Dedifferentiated amniotic fluid mesenchymal stem cell (primary cell): ENCODE measurements around the gene NKAIN2.
"Not testable (repeated sequence)": the region's sequence is repeated elsewhere in the genome, so short reads cannot be mapped to it uniquely, and the experiment has no call there.

Source experiments
- DNase-seq: peaks from one replicate; pipeline ENCODE4 v3.0.0-alpha.2; 2016; ENCODE audit errors: extremely low spot score

NKAIN2 gene

DNA sequence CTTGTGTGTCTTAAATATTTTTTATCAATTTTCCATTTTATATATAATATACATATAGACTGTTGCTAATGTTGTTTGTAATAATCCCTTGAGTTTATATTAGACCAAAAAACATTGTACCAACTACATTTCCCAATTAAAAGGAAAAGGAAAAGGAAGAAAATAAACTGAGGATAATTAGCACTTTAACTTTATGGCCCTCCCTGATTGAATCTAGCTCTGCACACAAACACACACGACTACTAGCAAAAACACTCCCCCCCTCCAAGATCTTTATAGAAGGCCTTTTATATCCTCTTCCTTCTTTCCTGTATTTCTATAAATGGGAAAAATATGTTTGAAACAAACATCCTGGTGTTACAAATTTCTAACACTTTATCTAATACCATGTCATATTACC lies 276.8 kb downstream of the NKAIN2 start:
- no peak for DNase-seq

GRCh38 chr6:124090491-124090890 lies 286.8 kb downstream of the NKAIN2 start:
- no peak for DNase-seq

DNA sequence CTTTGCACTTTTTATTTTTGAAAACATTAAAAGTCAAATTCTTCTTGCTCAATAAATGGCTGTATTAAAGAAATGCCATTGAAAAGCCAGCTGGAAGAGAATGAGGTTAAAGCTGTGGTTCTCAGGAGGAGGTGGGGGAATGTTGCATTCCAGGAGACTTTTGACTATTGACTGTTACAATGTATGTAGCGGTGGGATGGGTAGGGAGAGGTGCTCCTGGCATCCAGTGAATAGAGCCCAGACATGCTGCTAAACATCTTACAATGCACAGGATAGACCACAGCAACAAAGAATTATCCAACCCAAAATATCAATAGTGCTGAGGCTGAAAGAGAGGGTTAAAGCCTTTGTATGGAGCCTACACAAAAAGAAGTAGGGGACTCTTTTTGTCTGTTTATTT lies 295.9 kb downstream of the NKAIN2 start:
- no peak for DNase-seq

DNA sequence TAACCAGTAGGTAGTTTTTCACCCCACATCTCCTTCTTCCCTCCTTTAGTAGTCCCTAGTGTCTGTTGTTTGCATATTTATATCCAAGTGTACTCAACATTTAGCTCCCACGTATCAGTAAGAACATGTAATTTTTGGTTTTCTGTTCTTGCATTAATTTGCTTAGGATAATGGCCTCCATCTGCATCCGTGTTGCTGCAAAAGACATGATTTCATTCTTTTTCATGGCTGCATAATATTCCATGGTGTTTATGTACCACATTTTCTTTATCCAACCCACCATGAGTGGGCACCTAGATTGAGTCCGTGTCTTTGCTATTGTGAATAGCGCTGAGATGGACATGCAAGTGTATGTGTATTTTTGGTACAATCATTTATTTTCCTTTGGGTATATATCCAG lies 306.8 kb downstream of the NKAIN2 start:
- DNase-seq, result no peak

GRCh38 chr6:124119596-124119995 lies 315.9 kb downstream of the NKAIN2 start:
- DNase-seq, result no peak

- no peak for DNase-seq
These were observed 320.0 kb downstream of the NKAIN2 start for GRCh38 chr6:124123617-124124209.

GRCh38 chr6:124131259-124131658 lies 327.6 kb downstream of the NKAIN2 start:
- DNase-seq, result no peak

GRCh38 chr6:124131779-124132178 lies 328.1 kb downstream of the NKAIN2 start:
- no peak for DNase-seq

- no peak for DNase-seq
These were observed 328.6 kb downstream of the NKAIN2 start for GRCh38 chr6:124132256-124132655.

GRCh38 chr6:124142852-124143251 lies 339.2 kb downstream of the NKAIN2 start:
- no peak for DNase-seq

- DNase-seq, result no peak
These were observed 339.8 kb downstream of the NKAIN2 start for GRCh38 chr6:124143435-124143834.

DNA sequence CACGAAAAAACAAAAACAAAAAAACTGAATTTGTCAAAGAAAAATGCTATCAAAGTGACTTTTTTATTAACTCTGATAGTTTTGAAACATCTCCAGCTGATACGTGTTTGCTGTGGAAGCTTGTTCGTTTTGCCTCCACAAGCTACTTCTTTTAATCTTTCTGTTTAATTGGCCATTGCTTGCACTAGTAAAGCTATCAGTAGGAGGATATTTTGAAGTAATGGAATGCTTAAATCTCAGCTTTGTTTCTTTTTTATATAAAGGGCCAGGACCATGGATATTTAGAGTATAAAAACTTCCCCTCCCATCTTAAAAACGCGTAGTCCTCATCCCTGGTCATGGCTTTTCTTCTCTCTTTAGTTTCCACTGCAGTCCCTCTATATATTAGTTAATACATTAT lies 344.0 kb downstream of the NKAIN2 start:
- DNase-seq, result no peak

DNA sequence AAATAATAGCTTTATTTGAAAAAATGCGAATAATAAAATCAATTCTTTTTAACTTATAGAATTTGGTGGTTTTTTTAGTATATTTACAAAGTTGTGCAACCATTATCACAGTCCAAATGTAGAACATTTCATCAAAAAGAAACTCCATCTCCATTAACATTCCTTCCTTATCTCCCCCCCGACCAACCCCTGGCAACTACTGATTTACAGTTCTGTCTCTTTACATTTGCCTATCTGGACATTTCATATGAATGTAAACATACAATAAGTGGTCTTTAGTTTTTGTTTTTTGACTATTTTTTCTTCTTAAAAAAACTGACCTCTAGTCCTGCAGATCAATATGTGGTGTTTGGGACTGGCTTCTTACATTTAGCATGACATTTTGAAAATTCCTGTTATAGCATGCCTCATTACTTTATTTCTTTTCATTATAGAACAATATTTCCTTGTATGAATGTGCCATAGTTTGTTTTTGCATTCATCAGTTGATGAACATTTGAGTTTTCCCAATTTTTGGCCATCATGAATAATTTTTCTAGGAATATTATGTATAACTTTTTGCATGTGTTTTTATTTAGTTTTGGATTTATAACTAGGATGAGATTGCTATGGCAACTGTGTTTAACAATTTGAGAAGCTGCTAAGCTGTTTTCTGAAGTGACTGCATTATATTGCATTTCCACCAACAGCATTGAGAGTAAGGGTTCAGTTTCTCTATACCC lies 344.7 kb downstream of the NKAIN2 start:
- DNase-seq, result no peak

DNA sequence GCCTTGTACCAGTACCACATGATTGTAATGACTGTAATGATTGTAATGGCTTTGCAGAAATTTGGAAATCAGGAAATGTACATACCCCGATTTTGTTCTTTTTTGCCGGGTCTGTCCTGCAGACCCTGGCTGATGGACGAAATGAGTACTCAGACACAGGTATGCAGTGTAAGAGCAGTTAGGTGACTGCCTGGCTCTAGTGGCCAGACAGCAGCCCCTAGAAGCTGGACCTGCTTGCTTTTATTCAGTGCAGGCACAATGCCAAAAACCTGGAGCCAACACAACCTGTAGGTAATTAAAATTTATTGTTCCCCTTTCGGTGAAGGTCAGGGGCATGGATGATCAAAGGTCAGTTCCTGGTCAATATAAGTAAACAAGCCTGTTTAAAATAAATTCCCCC lies 346.0 kb downstream of the NKAIN2 start:
- no peak for DNase-seq

- no peak for DNase-seq
These were observed 354.4 kb downstream of the NKAIN2 start for GRCh38 chr6:124158024-124158423.

GRCh38 chr6:124163676-124164075 lies 360.0 kb downstream of the NKAIN2 start:
- no peak for DNase-seq

DNA sequence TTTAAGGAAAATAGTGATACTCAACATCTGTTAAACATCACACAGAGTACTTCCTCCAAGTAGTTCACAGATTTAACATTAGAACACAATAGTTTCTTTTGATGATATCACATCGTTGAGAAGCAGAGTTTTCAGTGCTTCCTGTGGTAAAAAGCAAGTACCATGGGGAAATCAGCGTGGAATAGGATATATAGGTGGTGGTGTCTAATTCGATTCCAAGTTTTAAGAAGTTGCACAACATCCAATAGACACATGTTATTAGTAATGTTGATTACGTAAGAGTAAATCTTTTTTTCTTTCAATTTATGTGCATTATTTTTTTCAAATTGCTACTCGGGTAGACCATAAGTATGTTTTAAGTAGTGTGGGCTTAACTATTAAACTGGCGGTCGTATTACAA lies 360.7 kb downstream of the NKAIN2 start:
- no peak for DNase-seq

GRCh38 chr6:124167249-124167648 lies 363.6 kb downstream of the NKAIN2 start:
- not testable (repeated sequence) for DNase-seq

- no peak for DNase-seq
These were observed 386.6 kb downstream of the NKAIN2 start for GRCh38 chr6:124190256-124190655.

GRCh38 chr6:124193132-124193531 lies 389.5 kb downstream of the NKAIN2 start:
- DNase-seq, result no peak

- no peak for DNase-seq
These were observed 393.5 kb downstream of the NKAIN2 start for GRCh38 chr6:124197148-124197547.

GRCh38 chr6:124199286-124199685 lies 395.6 kb downstream of the NKAIN2 start:
- DNase-seq, result no peak

GRCh38 chr6:124200661-124201060 lies 397.0 kb downstream of the NKAIN2 start:
- DNase-seq, result no peak
